GM21515 (cell line): Measurements from ENCODE around the gene TTC39B.
A peak's percentile ranks its signal among the peaks of the same experiment; 100 is the strongest.

Source experiments
- ATAC-seq: cut with Tn5 transposase; IDR thresholded peaks from one replicate; pipeline ENCODE4 v1.9.1; 2021; ENCODE audit not compliant: unreplicated experiment

Gene TTC39B

GRCh38 chr9:15231788-15232635, 75.0 kb downstream of the TTC39B start:
- ATAC-seq = peak; percentile 71

DNA sequence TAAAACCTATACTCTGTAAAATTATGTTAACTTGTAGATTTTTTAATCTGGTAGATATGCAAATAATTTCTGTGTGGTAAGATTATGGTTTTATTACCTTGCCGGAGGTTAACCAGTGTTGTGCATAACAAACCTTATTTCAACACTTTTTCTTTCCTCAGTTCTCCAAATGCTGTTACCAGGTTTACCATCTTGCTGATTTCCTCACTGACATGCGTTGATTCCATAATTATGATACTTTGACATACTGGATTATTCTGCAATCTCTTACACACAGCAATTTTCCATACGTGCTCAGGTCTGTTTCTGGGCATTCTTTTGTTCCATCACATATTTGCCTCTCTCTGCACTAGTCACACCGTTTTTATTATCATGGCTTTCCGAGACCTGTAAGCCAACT, 77.6 kb downstream of the TTC39B start:
- no peak for ATAC-seq

DNA sequence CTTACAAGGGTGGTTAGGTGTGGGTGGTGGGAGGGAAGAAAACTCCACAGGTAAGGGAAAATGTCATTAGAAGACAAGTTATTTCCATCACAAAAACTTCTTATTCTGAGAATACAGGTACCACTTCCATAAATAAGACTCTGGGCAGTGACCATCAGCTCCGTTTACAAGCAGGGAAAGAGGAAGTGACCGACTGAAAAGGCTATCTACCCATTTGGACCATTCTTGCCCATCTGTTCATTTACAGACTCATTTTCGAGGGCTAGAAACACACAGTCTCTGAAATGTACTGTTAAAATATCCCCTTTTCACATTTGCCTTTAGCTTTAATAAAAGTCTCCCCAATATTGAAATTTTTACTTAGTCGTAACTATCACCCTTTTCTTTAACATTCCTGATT, 79.5 kb downstream of the TTC39B start:
- ATAC-seq = no peak

DNA sequence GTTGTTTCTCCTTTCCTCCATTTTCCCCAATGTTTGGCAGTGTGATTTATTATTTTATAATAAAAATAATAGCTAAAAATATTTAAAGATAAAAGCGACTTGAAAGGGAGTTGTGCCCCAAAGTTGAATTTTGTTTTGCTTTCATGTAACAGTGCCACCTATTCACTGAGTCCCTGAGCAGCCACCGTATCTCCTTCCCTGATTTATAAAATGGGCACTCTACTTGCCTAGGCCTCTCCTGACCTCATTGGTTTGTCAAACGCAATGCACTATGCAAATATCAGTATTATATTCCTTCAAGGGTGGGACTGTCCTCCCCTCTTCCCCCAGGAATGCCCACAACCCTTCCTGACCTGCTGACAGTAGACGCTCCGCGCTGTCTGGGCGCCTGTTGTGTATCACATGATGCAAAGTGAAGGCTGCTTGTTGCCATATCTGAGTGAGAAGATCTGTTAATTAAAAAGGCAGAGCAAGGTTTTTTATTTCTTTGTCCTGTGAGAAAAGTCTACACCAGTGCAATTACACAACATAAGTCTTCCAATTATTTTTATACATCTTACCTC, 81.4 kb downstream of the TTC39B start:
- no peak for ATAC-seq

DNA sequence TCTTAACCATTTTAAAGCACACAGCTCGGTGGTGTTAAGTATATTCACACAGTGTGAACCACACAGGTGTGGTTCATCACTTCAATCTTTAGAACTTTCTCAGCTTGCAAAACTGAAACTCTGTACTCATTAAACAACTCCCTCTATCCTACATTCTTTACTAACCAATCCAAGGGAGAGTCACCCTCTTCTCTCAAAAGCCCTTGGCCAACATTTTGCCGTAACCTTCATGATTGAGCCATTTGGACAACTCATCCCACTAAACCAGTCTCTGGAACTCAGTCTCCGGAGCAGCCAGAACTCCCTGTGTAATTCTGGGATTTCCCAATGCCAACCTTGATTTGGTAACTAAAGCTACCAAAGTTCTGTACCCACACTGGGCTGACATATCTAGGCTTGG, 84.7 kb downstream of the TTC39B start:
- ATAC-seq = no peak

- ATAC-seq = no peak
Measured at GRCh38 chr9:15221746-15222145, 85.3 kb downstream of the TTC39B start.

- no peak for ATAC-seq
Measured at GRCh38 chr9:15220658-15221318, 86.2 kb downstream of the TTC39B start.

DNA sequence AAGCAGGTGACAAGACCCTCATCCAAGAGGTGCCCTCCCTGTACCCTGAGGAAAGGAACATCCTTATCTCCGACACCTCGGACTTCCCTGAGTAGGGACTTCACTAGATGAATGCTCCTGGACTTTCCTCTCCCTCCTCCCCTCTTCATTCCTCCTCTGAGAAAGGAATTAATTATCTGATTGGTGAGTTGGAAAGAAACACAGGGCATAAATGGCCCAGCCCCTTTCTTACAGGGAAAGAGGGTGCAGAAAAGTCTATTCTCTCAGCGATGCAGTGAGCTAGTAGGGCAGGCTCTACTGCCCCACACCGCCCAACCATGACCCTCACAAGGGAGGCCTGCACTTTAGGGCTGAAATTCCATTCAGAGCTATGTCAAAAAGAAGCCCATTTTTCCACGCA, 87.5 kb downstream of the TTC39B start:
- no peak for ATAC-seq

DNA sequence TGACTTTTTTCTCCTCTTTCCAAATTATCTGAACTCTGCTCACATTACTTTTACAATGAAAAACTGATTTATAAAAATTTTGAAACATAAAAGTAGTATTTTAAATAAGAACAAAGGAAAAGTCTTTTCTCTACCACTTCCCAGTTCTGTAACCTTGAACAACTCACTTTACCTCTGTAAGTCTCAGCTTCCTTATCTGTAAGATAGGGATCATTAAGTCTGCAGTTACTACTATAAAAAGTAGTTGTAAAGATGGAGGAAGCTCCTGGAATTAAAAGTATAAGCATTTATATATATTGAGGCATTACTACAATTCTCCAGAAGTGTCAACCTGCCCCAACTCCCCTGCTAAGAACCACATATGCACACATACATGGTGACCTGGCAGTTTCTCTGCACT, 88.0 kb downstream of the TTC39B start:
- no peak for ATAC-seq

GRCh38 chr9:15213249-15213648, 93.8 kb downstream of the TTC39B start:
- no peak for ATAC-seq

GRCh38 chr9:15211815-15212495, 95.1 kb downstream of the TTC39B start:
- ATAC-seq = peak; percentile 9

GRCh38 chr9:15211160-15211814, 95.7 kb downstream of the TTC39B start:
- peak; percentile 76 for ATAC-seq

- no peak for ATAC-seq
Measured at GRCh38 chr9:15206903-15207696, 99.9 kb downstream of the TTC39B start.

- no peak for ATAC-seq
Measured at GRCh38 chr9:15205632-15206420, 101.2 kb downstream of the TTC39B start.

- no peak for ATAC-seq
Measured at GRCh38 chr9:15203581-15203980, 103.4 kb downstream of the TTC39B start.

DNA sequence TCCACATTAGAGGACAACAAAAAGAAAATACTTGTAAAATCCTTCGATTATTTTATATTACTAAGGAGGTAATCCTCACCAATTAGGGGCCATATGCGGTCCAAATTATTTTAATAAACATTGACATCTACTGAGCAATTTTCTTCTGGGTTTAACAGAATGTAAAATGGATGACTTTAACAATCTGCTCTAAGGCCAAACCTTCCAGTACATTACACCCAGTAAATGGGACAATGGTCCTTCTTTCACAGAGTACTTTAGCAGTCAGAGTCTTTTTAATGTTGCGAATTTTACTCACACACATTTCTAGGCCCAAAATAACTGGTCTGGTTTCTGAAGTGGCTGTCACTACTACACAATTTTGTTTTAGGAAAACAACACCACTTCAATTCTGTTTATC, 106.9 kb downstream of the TTC39B start:
- ATAC-seq = no peak

DNA sequence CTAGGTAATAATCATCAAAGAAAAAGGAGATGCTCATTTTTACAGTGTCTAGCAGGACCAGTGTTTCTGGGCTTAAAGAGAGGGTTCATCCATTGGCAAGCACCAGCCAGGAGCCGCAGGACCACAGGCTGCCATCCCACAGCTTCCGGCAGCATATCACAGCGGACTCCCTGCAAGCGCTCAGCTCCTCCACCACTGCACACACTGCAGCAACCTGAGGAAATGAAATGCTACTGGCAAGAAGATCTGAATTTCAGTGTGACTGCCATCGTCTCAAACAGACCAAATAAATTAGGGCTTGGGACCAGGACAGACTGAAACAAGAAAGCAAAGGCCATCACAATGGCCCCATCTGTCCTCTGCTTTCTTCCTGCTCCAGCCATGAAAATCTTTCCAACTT, 114.2 kb downstream of the TTC39B start:
- no peak for ATAC-seq

DNA sequence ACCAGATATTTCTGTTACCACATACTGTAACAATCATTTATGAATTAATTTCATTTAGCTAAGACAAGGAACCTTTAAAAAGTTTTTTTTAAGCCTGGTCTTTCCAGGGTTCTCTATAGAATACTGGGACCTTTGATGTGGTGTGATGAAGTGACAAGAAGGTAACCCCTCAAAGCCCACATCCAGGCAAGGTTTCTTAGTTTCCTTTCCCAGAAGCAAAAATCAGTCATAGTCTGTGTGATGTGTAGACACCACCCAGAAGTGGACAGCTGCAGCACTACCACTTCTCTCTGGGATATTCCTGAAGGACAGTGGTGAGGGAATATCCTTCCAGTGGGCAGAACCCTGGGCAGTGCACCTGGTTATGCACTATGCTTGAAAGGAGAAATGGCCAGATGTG, 115.6 kb downstream of the TTC39B start:
- no peak for ATAC-seq

GRCh38 chr9:15189481-15189880, 117.5 kb downstream of the TTC39B start:
- ATAC-seq = no peak

- no peak for ATAC-seq
Measured at GRCh38 chr9:15187589-15187988, 119.4 kb downstream of the TTC39B start.
